OCI-LY3 (cell line): ENCODE results near the gene SLC2A4RG.

Experiments
- H2AFZ ChIP-seq: fragments of 200-600, 300-600 bp; shearing (Covaris generic); 2 replicates; pipeline ENCODE4 v1.6.0; 2014; ENCODE audit warnings: antibody characterized with exemption, low read depth, low read length
- H3K27ac ChIP-seq: fragments of 200-600, 300-600 bp; sonication (generic); 2 replicates; pipeline ENCODE4 v1.5.1; 2014; ENCODE audit warnings: mild to moderate bottlenecking, low read length, moderate library complexity, mixed read lengths
- H3K27me3 ChIP-seq: fragments of 200-600, 300-600 bp; sonication (generic); 2 replicates; pipeline ENCODE4 v1.6.1; 2014; ENCODE audit warnings: low read depth, low read length, mixed read lengths
- H3K36me3 ChIP-seq: fragments of 200-600, 300-600 bp; sonication (generic); replicated peaks from 2 replicates; pipeline ENCODE3; 2014; ENCODE audit warnings: low read depth, low read length, mixed read lengths
- H3K4me1 ChIP-seq: fragments of 300-600, 200-600 bp; sonication (generic); 2 replicates; pipeline ENCODE4 v1.6.1; 2014; ENCODE audit warnings: low read length, mixed read lengths
- H3K4me2 ChIP-seq: fragments of 200-600, 300-600 bp; sonication (generic); 2 replicates; pipeline ENCODE4 v1.6.1; 2014; ENCODE audit warnings: low read length, mixed read lengths
- H3K4me3 ChIP-seq: fragments of 300-600, 200-600 bp; sonication (generic); 2 replicates; pipeline ENCODE4 v1.5.1; 2014; ENCODE audit warnings: antibody characterized with exemption, mild to moderate bottlenecking, low read length, moderate library complexity
- H3K79me2 ChIP-seq: fragments of 300-600, 200-600 bp; shearing (Covaris generic); 2 replicates; pipeline ENCODE4 v1.6.1; 2014; ENCODE audit warnings: mild to moderate bottlenecking, low read length, mixed read lengths
- H3K9ac ChIP-seq: fragments of 300-600, 200-600 bp; shearing (Covaris generic); 2 replicates; pipeline ENCODE4 v1.6.0; 2014; ENCODE audit warnings: mild to moderate bottlenecking, low read length, moderate library complexity
- H3K9me3 ChIP-seq: fragments of 200-600, 300-600 bp; shearing (Covaris generic); 2 replicates; pipeline ENCODE4 v1.6.1; 2014; ENCODE audit warnings: low read length, mixed read lengths; ENCODE audit not compliant: insufficient read depth
- H4K20me1 ChIP-seq: fragments of 200-600, 300-600 bp; sonication (generic); 2 replicates; pipeline ENCODE4 v1.6.1; 2016; ENCODE audit warnings: low read length, mixed read lengths; ENCODE audit not compliant: insufficient read depth
- CTCF ChIP-seq: fragments of 200-600, 300-600 bp; sonication (generic); IDR thresholded peaks from 2 replicates; pipeline ENCODE4 v1.5.1; 2014; ENCODE audit warnings: antibody characterized with exemption, low read length, low read depth
- EZH2phosphoT487 ChIP-seq: fragments of 200-600 bp; shearing (Covaris generic); IDR thresholded peaks from 2 replicates; pipeline ENCODE4 v1.6.1; 2018; ENCODE audit warnings: antibody characterized with exemption, mixed run types, low read depth

Gene SLC2A4RG

GRCh38 chr20:63745961-63746731 lies 6.6 kb downstream of the SLC2A4RG start:
- H3K4me1 ChIP-seq = peaks cover under 1% of the 10 kb centered on the region; the same call in 1 of the 2 replicates
- no peaks in the 10 kb centered on the region for H4K20me1 ChIP-seq
- TF ChIP-seq EZH2phosphoT487 = no peak
- TF ChIP-seq CTCF = no peak
- no peak overlapping the region for H3K4me3 ChIP-seq
- no peak overlapping the region for H3K4me2 ChIP-seq
- H3K9me3 ChIP-seq = no peaks in the 10 kb centered on the region
- no peaks in the 10 kb centered on the region for H3K79me2 ChIP-seq
- H3K36me3 ChIP-seq = peaks cover 15% of the 10 kb centered on the region
- no peak overlapping the region for H3K27ac ChIP-seq
- no peaks in the 10 kb centered on the region for H3K27me3 ChIP-seq
- H3K9ac ChIP-seq = no peak overlapping the region
- no peak overlapping the region for H2AFZ ChIP-seq

- peaks cover 11% of the 10 kb centered on the region for H3K36me3 ChIP-seq
- H3K4me2 ChIP-seq = no peak overlapping the region
- H3K4me1 ChIP-seq = no peaks in the 10 kb centered on the region
- H3K27me3 ChIP-seq = no peaks in the 10 kb centered on the region
- no peak overlapping the region for H2AFZ ChIP-seq
- no peak overlapping the region for H3K9ac ChIP-seq
- no peaks in the 10 kb centered on the region for H3K79me2 ChIP-seq
- H4K20me1 ChIP-seq = no peaks in the 10 kb centered on the region
- no peak overlapping the region for H3K4me3 ChIP-seq
- H3K9me3 ChIP-seq = no peaks in the 10 kb centered on the region
- no peak overlapping the region for H3K27ac ChIP-seq
- no peak for TF ChIP-seq CTCF
Measured at GRCh38 chr20:63746751-63747315, 7.3 kb downstream of the SLC2A4RG start.

GRCh38 chr20:63747622-63748069 lies 8.1 kb downstream of the SLC2A4RG start:
- H3K9ac ChIP-seq = no peak overlapping the region
- H3K27me3 ChIP-seq = no peaks in the 10 kb centered on the region
- H4K20me1 ChIP-seq = no peaks in the 10 kb centered on the region
- TF ChIP-seq CTCF = no peak
- no peak for TF ChIP-seq EZH2phosphoT487
- H3K4me3 ChIP-seq = no peak overlapping the region
- peaks cover 8% of the 10 kb centered on the region for H3K36me3 ChIP-seq
- no peak overlapping the region for H3K27ac ChIP-seq
- H3K79me2 ChIP-seq = no peaks in the 10 kb centered on the region
- H3K9me3 ChIP-seq = no peaks in the 10 kb centered on the region
- H2AFZ ChIP-seq = no peak overlapping the region
- no peaks in the 10 kb centered on the region for H3K4me1 ChIP-seq
- no peak overlapping the region for H3K4me2 ChIP-seq

GRCh38 chr20:63748070-63748933 lies 8.7 kb downstream of the SLC2A4RG start:
- Histone ChIP-seq H3K4me2 (no peak overlapping the region), H3K27me3 (no peaks in the 10 kb centered on the region), H3K4me3 (no peak overlapping the region), H2AFZ (no peak overlapping the region), H3K36me3 (peaks cover 5% of the 10 kb centered on the region), H3K27ac (no peak overlapping the region), H3K9ac (no peak overlapping the region), H3K9me3 (no peaks in the 10 kb centered on the region), H3K79me2 (no peaks in the 10 kb centered on the region), H3K4me1 (no peaks in the 10 kb centered on the region), H4K20me1 (no peaks in the 10 kb centered on the region)
- no peak for TF ChIP-seq EZH2phosphoT487
- no peak for TF ChIP-seq CTCF
